AG09319 (cell line): Measurements from ENCODE around the gene SHROOM3.

Experiments used
- DNase-seq: peaks from one replicate; pipeline ENCODE4 v3.0.0-alpha.2; 2010; ENCODE audit warnings: low read depth; ENCODE audit errors: extremely low read depth
- TF ChIP-seq, protein P1 (sequence below): IDR thresholded peaks from 2 replicates; pipeline ENCODE4 v1.5.1; 2011; ENCODE audit warnings: low read depth, mild to moderate bottlenecking, inconsistent platforms, low read length, moderate library complexity

Gene SHROOM3

DNA sequence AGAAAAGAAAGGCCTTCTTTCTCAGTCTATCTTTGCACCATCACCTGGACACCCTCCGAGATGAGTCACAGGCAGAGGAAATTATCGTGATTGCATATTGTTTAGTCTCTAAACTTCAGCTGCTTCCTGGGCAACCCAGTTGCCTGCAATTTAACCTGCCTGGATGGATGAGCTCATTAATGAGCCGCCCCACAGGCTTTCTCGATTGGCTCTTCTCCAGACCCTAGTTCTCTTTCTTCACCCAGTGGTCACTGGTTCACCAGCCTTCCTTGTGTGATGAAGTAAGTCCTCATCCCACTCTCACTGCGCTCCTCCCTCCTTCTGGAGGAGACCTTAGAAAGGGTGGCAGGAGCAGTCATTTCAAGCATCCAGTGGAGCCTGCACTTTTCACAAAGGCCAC is 368.5 kb downstream of the SHROOM3 start:
- peak; percentile 69 for DNase-seq

DNA sequence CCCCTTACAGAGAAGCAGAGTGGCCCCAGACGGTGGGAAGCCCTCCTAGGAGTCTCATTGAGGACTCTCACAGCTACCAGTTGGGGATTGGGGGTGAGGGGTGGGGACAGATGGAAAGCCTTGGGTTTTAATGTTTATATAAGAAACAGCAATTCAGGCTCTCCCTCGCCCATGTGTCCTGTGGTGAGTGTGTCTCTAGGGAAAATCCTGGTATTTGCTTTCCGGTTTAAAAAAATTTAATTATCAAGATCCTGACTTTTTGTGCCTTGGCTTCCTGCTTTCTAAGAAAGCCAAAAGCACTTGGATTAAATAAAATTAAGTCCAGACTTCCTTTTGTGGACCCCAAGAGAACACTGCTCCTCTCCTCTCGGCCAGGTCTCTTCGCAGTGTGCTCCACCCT is 369.1 kb downstream of the SHROOM3 start:
- DNase-seq, result no peak
- TF ChIP-seq, protein P1, sequence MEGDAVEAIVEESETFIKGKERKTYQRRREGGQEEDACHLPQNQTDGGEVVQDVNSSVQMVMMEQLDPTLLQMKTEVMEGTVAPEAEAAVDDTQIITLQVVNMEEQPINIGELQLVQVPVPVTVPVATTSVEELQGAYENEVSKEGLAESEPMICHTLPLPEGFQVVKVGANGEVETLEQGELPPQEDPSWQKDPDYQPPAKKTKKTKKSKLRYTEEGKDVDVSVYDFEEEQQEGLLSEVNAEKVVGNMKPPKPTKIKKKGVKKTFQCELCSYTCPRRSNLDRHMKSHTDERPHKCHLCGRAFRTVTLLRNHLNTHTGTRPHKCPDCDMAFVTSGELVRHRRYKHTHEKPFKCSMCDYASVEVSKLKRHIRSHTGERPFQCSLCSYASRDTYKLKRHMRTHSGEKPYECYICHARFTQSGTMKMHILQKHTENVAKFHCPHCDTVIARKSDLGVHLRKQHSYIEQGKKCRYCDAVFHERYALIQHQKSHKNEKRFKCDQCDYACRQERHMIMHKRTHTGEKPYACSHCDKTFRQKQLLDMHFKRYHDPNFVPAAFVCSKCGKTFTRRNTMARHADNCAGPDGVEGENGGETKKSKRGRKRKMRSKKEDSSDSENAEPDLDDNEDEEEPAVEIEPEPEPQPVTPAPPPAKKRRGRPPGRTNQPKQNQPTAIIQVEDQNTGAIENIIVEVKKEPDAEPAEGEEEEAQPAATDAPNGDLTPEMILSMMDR, result no peak

More for the DNA sequence above, 368.5 kb downstream of the SHROOM3 start:
- TF ChIP-seq, protein P1, result no peak

DNA sequence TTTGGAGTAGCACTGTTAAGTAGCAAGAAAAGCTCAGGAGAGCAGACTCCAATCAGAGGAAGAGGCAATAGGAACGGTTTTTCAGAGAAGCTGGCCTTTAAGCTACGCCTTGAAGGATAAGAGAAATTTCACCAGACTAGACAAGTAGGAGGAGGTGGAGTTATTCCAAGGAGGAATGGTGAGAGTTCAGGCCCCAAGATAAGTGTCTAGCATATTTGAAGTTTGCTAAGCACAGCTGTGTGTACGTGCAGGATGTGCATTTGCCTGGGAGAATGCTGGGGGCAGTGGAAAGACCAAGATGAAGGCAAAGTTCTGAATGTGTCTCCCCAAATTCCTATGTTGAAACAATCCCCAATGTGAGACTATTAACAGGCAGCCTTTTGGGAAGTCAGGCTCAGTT is 371.3 kb downstream of the SHROOM3 start:
- TF ChIP-seq, protein P1, result no peak
- DNase-seq, result no peak

DNA sequence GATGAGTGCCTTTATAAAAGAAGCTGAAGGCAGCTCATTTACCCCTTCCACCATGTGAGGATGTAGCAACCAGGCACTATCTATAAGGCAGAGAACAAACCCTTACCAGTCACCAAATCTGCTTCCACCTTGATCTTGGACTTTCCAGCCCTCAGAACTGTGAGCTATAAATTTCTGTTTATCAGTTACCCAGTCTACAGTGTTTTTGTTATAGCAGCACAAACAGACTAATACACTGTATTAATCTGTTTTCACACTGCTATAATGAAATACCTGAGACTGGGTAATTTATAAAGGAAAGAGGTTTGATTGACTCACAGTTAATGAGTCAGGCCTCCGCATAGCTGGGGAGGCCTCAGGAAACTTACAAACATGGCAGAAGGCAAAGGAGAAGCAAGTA is 371.7 kb downstream of the SHROOM3 start:
- TF ChIP-seq, protein P1, result no peak
- DNase-seq, result no peak

DNA sequence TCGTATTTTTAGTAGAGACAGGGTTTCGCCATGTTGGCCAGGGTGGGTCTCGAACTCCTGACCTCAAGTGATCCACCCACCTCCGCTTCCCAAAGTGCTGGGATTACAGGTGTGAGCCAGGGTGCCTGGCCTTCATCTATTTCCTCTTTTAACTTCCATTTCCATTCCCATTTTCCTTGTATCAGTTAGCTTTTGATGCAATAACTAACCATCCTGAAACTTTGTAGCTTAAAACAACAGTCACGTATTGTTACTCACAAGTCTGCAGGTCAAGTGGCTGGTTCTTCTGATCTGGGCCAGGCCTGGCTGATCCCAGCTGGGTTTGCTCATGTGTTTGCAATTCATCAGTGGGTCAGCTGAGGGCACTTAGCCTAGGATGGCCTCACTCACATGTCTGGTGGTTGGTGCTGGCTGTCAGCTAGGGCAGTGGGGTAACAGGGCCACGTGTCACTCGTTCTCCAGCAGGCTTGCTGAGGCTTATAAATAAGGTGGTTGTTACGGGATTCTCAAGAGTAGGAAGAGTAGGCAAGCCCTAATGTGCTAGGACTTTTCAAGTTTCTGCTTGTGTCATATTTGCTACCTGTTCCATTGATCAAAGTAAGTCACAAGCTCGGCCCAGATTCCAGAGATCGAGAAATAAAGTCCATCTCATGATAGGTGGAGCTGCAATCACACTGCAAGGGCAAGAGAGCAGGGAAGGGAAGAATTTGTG is 374.7 kb downstream of the SHROOM3 start:
- DNase-seq, result no peak
- TF ChIP-seq, protein P1, result no peak

DNA sequence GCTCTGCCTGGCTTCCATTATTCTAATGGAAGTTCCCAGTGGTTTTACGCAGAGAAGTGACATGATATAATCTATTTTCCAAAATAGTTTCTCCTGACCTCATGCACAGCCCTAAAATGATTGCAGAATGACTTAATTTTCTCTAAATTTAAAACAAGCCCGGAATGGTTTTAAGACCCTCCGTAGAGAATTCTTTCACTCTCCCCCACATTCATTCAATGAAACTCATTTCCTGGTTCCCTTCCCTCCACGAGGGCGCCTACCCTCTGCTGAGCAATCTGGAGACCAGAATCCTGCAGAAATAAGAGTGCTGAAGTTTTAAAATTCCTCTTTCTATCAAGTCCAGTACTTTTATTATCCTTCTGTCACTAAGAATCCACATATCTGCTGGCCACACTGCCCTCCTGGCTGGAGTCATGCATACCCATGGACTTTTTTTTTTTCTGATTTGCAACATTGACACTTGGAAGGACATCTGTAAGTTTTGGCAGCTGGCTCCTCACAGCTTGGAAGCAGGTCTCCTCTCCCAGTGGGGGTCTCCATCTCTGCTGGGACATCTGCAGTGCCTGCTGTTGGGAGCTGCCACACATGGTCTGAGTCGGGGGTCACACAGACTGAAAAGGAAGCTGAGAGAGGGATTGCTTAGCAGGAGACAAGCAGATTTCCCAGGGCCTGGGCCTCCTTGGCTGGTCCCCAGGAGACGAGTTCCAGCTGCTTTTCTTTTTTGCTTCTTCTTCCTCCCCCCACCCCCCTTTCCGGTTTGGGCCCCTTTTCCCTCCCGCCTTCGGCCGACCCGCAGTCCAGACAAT is 376.8 kb downstream of the SHROOM3 start:
- TF ChIP-seq, protein P1, result no peak
- no peak for DNase-seq

DNA sequence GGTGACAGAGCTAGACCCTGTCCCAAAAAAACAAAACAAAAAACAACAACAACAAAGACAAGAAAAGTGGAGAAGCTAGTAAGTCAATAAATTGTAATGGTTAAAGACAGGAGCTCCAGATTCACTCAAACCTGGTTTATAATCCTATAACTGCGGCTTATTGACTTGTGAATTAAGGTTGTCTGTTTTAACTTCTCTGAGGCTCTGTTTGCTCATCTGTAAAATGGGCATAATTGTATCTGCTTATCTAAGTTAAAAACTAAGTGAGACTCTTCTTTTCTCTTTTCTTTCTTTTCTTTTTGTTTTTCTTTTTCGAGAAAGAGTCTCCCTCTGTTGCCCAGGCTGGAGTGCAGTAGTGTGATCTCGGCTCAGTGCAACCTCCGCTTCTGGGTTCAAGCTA is 378.0 kb downstream of the SHROOM3 start:
- TF ChIP-seq, protein P1, result no peak
- no peak for DNase-seq
